NOMO-1 treated with DMSO at 0.1 percent for 48 hours (cell line): ENCODE measurements around the gene ABHD6.

Experiments
- DNase-seq: peaks from one replicate; lab custom pipeline; 2025; ENCODE audit not compliant: unreplicated experiment; lab: John Stamatoyannopoulos, UW

Gene ABHD6

DNA sequence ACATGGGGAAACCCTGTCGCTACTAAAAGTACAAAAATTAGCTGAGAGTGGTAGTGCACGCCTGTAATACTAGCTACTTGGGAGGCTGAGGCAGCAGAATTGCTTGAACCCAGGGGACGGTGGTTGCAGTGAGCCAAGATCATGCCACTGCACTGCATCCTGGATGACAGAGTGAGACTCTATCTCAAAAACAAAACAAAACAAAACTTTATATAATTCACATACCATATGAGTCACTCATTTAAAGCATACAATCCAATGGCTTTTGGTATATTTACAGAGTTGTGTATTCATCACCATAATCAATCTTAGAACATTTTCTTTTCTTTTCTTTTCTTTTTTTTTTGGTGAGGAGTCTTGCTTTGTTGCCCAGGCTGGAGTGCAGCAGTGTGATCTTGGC lies 103.8 kb downstream of the ABHD6 start:
- no peak for DNase-seq

- DNase-seq = no peak
Measured at GRCh38 chr3:58342676-58343075, 105.1 kb downstream of the ABHD6 start.
